ENCODE data around the gene GNG4. TPM values are rescaled to one million over a fixed set of nuclear protein-coding genes. Genes with fewer than 3 reads are reported as not detected.

GNG4 gene
- total and polyA plus RNA-seq, 5 donors from 2014 or later: not detected

DNA sequence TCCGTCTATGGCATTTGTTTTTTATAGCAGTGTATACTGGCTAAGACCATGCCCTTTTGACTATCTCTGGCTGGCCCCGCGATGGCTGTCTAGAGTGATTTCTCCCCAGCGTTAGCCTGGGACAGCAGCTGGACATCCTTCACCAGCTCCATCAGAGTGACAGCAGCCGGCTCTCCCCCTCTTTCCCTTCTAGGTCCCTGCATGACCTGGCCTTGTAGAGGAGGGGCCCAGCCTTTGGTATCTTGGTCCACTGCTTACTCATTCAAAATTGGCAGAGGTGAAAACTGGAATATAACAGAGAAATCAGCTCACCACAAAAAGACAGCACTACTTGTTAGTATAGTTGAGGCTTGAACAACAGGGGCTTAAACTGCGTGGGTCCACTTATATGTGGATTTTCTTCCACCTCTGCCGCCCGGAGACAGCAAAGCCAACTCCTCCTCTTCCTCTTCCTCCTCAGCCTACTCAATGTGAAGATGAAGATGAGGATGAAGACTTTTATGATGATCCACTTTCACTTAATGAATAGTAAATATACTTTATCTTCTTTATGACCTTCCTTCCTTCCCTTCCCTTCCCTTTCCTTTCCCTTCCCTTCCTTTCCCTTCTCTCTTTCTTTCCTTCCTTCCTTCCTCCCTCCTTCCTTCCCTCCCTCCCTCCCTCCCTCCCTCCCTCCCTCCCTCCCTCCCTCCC lies 116.0 kb downstream of the GNG4 start:
- no peaks in the 10 kb centered on the region for H3K36me3 ChIP-seq (ENCODE audit: control insufficient read depth, insufficient read depth, low read length)
- Mint-ChIP-seq H3K27ac (no peak overlapping the region), H3K4me3 (no peak overlapping the region), H3K9me3 (peaks cover 0 to 1% (median 0%) of the 10 kb centered on the region in 7 donors), H3K27me3 (peaks cover 5% of the 10 kb centered on the region), H3K36me3 (no peaks in the 10 kb centered on the region), H3K4me1 (no peaks in the 10 kb centered on the region)
- H3K4me3 ChIP-seq (ENCODE audit: low read depth, low read length): no peak overlapping the region
- H3K27ac ChIP-seq (ENCODE audit: insufficient read depth, low read length, poor library complexity, severe bottlenecking): no peak overlapping the region
- H3K4me1 ChIP-seq (ENCODE audit: control insufficient read depth, insufficient read depth, low read length, poor library complexity, severe bottlenecking): no peaks in the 10 kb centered on the region
- no peaks in the 10 kb centered on the region for H3K27me3 ChIP-seq (ENCODE audit: control insufficient read depth, insufficient read depth, low read length)
- DNase-seq: no peak
- ATAC-seq (ENCODE audit: low read depth in 2 of 2): no peak
- H3K9me3 ChIP-seq (ENCODE audit: control insufficient read depth in 2 of 2, low read length in 2 of 2): no peaks in the 10 kb centered on the region

GRCh38 chr1:235532360-235532759 lies 117.2 kb downstream of the GNG4 start:
- no peaks in the 10 kb centered on the region for H3K9me3 ChIP-seq (ENCODE audit: control insufficient read depth in 2 of 2, low read length in 2 of 2)
- no peak overlapping the region for H3K4me3 ChIP-seq (ENCODE audit: low read depth, low read length)
- H3K27ac ChIP-seq (ENCODE audit: insufficient read depth, low read length, poor library complexity, severe bottlenecking): no peak overlapping the region
- no peak for ATAC-seq (ENCODE audit: low read depth in 2 of 2)
- no peak for DNase-seq
- no peaks in the 10 kb centered on the region for H3K4me1 ChIP-seq (ENCODE audit: control insufficient read depth, insufficient read depth, low read length, poor library complexity, severe bottlenecking)
- Mint-ChIP-seq H3K36me3 (no peaks in the 10 kb centered on the region), H3K27ac (no peak overlapping the region), H3K27me3 (peaks cover 5% of the 10 kb centered on the region), H3K4me3 (no peak overlapping the region), H3K9me3 (peaks cover 0 to 1% (median 0%) of the 10 kb centered on the region in 7 donors), H3K4me1 (no peaks in the 10 kb centered on the region)
- no peaks in the 10 kb centered on the region for H3K36me3 ChIP-seq (ENCODE audit: control insufficient read depth, insufficient read depth, low read length)
- H3K27me3 ChIP-seq (ENCODE audit: control insufficient read depth, insufficient read depth, low read length): no peaks in the 10 kb centered on the region

DNA sequence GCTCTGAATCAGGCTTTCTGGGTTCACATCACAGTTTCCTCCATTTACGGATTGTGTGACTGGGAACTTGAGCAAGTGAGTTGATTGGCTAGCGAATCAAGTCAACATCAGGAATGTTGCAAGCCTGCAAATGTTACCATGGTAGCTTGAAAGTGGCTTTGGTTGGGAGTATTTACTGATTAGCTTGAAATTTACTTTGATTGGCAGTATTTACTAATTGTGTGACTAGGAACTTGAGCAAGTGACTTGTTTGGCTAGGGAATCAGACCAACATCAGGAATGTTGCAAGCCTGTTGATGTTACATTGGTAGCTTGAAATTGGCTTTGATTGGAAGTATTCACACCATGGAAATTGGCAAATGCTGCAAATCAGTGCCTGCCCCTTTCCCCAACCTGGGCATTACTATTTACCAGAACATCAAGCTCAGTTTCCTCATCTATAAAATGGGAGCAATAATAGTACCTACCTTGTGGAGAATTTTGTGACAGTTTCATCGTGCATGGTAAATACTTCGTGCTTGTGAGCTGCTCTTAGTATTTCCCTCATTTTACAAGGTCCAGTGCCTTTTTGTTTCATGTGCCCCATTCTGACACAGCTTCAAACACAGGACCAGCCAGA lies 122.3 kb downstream of the GNG4 start:
- DNase-seq (no peak), ATAC-seq (ENCODE audit: low read depth in 2 of 2) (no peak)
- H3K4me3 ChIP-seq (ENCODE audit: low read depth, low read length): no peak overlapping the region
- H3K4me1 ChIP-seq (ENCODE audit: control insufficient read depth, insufficient read depth, low read length, poor library complexity, severe bottlenecking): no peaks in the 10 kb centered on the region
- no peaks in the 10 kb centered on the region for H3K27me3 ChIP-seq (ENCODE audit: control insufficient read depth, insufficient read depth, low read length)
- Mint-ChIP-seq H3K4me3 (no peak overlapping the region), H3K4me1 (no peaks in the 10 kb centered on the region), H3K27ac (no peak overlapping the region), H3K9me3 (peaks cover 0 to 2% (median 0%) of the 10 kb centered on the region in 7 donors), H3K27me3 (peaks cover 5% of the 10 kb centered on the region), H3K36me3 (no peaks in the 10 kb centered on the region)
- H3K36me3 ChIP-seq (ENCODE audit: control insufficient read depth, insufficient read depth, low read length): no peaks in the 10 kb centered on the region
- H3K27ac ChIP-seq (ENCODE audit: insufficient read depth, low read length, poor library complexity, severe bottlenecking): no peak overlapping the region
- H3K9me3 ChIP-seq (ENCODE audit: control insufficient read depth in 2 of 2, low read length in 2 of 2): no peaks in the 10 kb centered on the region

DNA sequence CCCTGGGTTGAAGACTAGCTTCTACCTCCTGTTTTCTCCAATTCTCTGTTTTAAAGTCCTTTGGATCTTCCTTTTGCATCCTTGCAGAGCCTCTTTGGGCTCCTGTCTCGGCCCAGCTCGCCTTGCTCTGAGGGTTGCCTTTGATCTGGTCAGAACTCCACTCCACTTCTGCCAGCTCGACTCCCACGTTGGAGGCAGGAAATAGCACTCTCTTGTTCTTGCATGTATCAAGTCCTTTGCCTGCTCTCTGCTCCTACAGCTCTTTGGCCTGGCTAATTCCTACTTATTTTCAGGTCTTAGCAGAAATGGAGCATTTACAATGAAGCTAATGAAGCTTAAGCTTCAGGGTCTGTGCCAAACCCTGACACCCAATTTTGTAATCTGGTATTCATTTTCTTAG lies 124.3 kb downstream of the GNG4 start:
- Mint-ChIP-seq H3K4me1 (no peaks in the 10 kb centered on the region), H3K27me3 (peaks cover 10% of the 10 kb centered on the region)

DNA sequence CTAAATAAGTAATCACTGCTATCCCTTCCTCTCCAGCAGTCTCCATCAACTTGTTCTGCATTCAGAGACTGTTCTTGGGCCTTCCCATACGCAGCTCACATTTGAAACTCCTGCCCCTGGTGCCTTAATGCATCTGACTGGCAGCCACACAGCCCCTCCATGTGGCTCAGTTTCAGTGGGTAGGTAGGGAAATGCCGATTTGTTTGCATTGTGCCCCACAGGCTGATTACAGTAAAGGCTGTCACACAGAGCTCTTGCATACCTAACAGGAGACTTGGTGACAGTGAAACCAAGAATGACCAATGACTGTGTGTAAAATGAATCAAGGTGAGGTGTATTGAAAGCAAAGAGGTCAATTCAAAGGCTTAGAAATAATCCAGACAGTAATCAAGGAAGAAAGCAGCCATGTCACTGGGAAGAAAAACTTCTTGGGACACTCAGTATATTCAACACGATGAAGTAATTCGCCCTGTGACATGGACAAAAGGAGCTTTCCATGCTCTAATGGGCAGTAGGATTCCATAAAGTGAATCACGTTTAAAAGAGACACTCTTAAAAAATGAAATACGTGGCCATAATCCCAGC lies 132.6 kb downstream of the GNG4 start:
- H3K27me3 Mint-ChIP-seq: peaks cover 23% of the 10 kb centered on the region
- Histone ChIP-seq H3K27ac (ENCODE audit: insufficient read depth, low read length, poor library complexity, severe bottlenecking) (no peak overlapping the region), H3K4me1 (ENCODE audit: control insufficient read depth, insufficient read depth, low read length, poor library complexity, severe bottlenecking) (no peaks in the 10 kb centered on the region), H3K9me3 (ENCODE audit: control insufficient read depth in 2 of 2, low read length in 2 of 2) (no peaks in the 10 kb centered on the region), H3K4me3 (ENCODE audit: low read depth, low read length) (no peak overlapping the region), H3K36me3 (ENCODE audit: control insufficient read depth, insufficient read depth, low read length) (no peaks in the 10 kb centered on the region), H3K27me3 (ENCODE audit: control insufficient read depth, insufficient read depth, low read length) (peaks cover 2% of the 10 kb centered on the region)
- H3K36me3 Mint-ChIP-seq: no peaks in the 10 kb centered on the region
- H3K27ac Mint-ChIP-seq: no peak overlapping the region
- DNase-seq (no peak), ATAC-seq (ENCODE audit: low read depth in 2 of 2) (no peak)
- H3K9me3 Mint-ChIP-seq: no peaks in the 10 kb centered on the region
- H3K4me3 Mint-ChIP-seq: no peak overlapping the region
- H3K4me1 Mint-ChIP-seq: no peaks in the 10 kb centered on the region

More for the DNA sequence above, 124.3 kb downstream of the GNG4 start:
- no peaks in the 10 kb centered on the region for H3K9me3 ChIP-seq (ENCODE audit: control insufficient read depth in 2 of 2, low read length in 2 of 2)
- no peaks in the 10 kb centered on the region for H3K36me3 ChIP-seq (ENCODE audit: control insufficient read depth, insufficient read depth, low read length)
- H3K27ac ChIP-seq (ENCODE audit: insufficient read depth, low read length, poor library complexity, severe bottlenecking): no peak overlapping the region
- Mint-ChIP-seq H3K4me3 (no peak overlapping the region), H3K27ac (no peak overlapping the region), H3K36me3 (no peaks in the 10 kb centered on the region), H3K9me3 (peaks cover 0 to 2% (median 0%) of the 10 kb centered on the region in 7 donors)
- H3K27me3 ChIP-seq (ENCODE audit: control insufficient read depth, insufficient read depth, low read length): peaks cover 2% of the 10 kb centered on the region
- ATAC-seq (ENCODE audit: low read depth in 2 of 2): no peak
- DNase-seq: no peak
- H3K4me3 ChIP-seq (ENCODE audit: low read depth, low read length): no peak overlapping the region
- no peaks in the 10 kb centered on the region for H3K4me1 ChIP-seq (ENCODE audit: control insufficient read depth, insufficient read depth, low read length, poor library complexity, severe bottlenecking)

DNA sequence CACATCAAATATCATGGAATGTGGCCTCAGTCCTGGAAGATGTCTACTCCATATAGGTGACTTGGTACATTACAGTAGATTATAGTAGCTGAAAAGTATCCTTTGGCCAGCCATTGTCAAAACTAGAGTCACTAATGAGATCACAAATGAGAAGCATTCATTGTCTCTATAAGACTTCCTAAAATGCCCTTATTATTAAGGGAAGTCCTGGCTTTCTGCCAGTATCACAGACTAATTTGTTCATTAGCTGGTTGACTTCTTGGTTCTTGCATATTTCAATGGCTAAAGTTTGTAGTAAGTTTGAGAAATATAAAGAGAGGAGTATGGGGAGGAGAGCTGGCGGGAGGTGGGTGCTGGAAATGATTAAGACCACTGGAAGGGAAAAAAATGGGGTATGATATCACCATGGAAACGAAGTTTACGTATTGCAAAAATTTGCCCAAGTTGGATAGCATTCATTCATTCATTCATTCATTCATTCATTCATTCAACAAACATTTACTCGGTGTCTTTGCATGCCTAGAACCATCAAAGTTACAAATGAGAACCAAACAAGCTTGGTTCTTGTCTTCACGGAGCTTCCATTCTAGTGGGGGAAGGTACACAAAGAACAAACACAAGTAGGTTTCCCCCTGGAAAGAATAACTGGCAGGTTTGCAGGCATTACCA lies 133.6 kb downstream of the GNG4 start:
- no peak overlapping the region for H3K27ac Mint-ChIP-seq
- H3K4me1 Mint-ChIP-seq: no peaks in the 10 kb centered on the region
- DNase-seq: no peak
- H3K4me3 Mint-ChIP-seq: no peak overlapping the region
- H3K27me3 Mint-ChIP-seq: peaks cover 21% of the 10 kb centered on the region
- no peak for ATAC-seq (ENCODE audit: low read depth in 2 of 2)
- Histone ChIP-seq H3K27me3 (ENCODE audit: control insufficient read depth, insufficient read depth, low read length) (no peaks in the 10 kb centered on the region), H3K27ac (ENCODE audit: insufficient read depth, low read length, poor library complexity, severe bottlenecking) (no peak overlapping the region), H3K4me3 (ENCODE audit: low read depth, low read length) (no peak overlapping the region), H3K9me3 (ENCODE audit: control insufficient read depth in 2 of 2, low read length in 2 of 2) (no peaks in the 10 kb centered on the region), H3K36me3 (ENCODE audit: control insufficient read depth, insufficient read depth, low read length) (no peaks in the 10 kb centered on the region), H3K4me1 (ENCODE audit: control insufficient read depth, insufficient read depth, low read length, poor library complexity, severe bottlenecking) (no peaks in the 10 kb centered on the region)
- H3K9me3 Mint-ChIP-seq: no peaks in the 10 kb centered on the region
- H3K36me3 Mint-ChIP-seq: no peaks in the 10 kb centered on the region

- Histone ChIP-seq H3K27me3 (ENCODE audit: control insufficient read depth, insufficient read depth, low read length) (peaks cover 4% of the 10 kb centered on the region), H3K27ac (ENCODE audit: insufficient read depth, low read length, poor library complexity, severe bottlenecking) (no peak overlapping the region), H3K9me3 (ENCODE audit: control insufficient read depth in 2 of 2, low read length in 2 of 2) (no peaks in the 10 kb centered on the region), H3K4me3 (ENCODE audit: low read depth, low read length) (no peak overlapping the region), H3K36me3 (ENCODE audit: control insufficient read depth, insufficient read depth, low read length) (no peaks in the 10 kb centered on the region), H3K4me1 (ENCODE audit: control insufficient read depth, insufficient read depth, low read length, poor library complexity, severe bottlenecking) (no peaks in the 10 kb centered on the region)
- H3K4me1 Mint-ChIP-seq: no peaks in the 10 kb centered on the region
- no peaks in the 10 kb centered on the region for H3K9me3 Mint-ChIP-seq
- peak in 1 of 2 donors; percentile 52 for ATAC-seq (ENCODE audit: low read depth in 2 of 2)
- peak; percentile 21 to 73 (median 56) for DNase-seq
- H3K36me3 Mint-ChIP-seq: no peaks in the 10 kb centered on the region
- no peak overlapping the region for H3K4me3 Mint-ChIP-seq
- peaks cover 27% of the 10 kb centered on the region for H3K27me3 Mint-ChIP-seq
- no peak overlapping the region for H3K27ac Mint-ChIP-seq
Measured at GRCh38 chr1:235513495-235514366, 135.9 kb downstream of the GNG4 start.

Data from CD4-positive, CD25-positive, alpha-beta regulatory T cell (primary cell).